ENCODE measurements around the gene FCN2. TPM values are rescaled to one million over a fixed set of nuclear protein-coding genes. Genes with fewer than 3 reads are reported as not detected.

FCN2 gene
- total RNA-seq, 1 donor from 2014 or later, result not detected

GRCh38 chr9:134916161-134916665 lies 35.6 kb downstream of the FCN2 start:
- Histone ChIP-seq H3K79me2 (ENCODE audit: low read depth) (no peaks in the 10 kb centered on the region), H3F3A (ENCODE audit: low read depth) (no peaks in the 10 kb centered on the region), H3K4me1 (no peaks in the 10 kb centered on the region), H4K20me1 (ENCODE audit: low read depth) (no peaks in the 10 kb centered on the region), H3K4me3 (no peak overlapping the region), H3K36me3 (no peaks in the 10 kb centered on the region), H3K4me2 (no peak overlapping the region), H2AFZ (replicated peaks) (no peak overlapping the region), H3K27ac (no peak overlapping the region), H3K9ac (no peak overlapping the region), H3K27me3 (no peaks in the 10 kb centered on the region), H3K9me3 (ENCODE audit: low read depth) (no peaks in the 10 kb centered on the region)
- Mint-ChIP-seq H3K4me1 (peaks cover 3% of the 10 kb centered on the region), H3K36me3 (no peaks in the 10 kb centered on the region), H3K4me3 (no peak overlapping the region), H3K9me3 (peaks cover 15% of the 10 kb centered on the region), H3K27me3 (ENCODE audit: insufficient read depth, low read depth) (peaks cover 5% of the 10 kb centered on the region), H3K27ac (no peak overlapping the region)
- TF ChIP-seq EZH2phosphoT487 (IDR thresholded peaks at IDR 0.05), result no peak
- no peak for TF ChIP-seq EZH2 (IDR thresholded peaks at IDR 0.05)
- no peak for TF ChIP-seq CTCF (IDR thresholded peaks at IDR 0.05)
- no peak for DNase-seq (ENCODE audit: low spot score)

- TF ChIP-seq CTCF (IDR thresholded peaks at IDR 0.05), result no peak
- peak within 1 kb of the TSS; percentile 36 for H3K4me3 Mint-ChIP-seq
- no peaks in the 10 kb centered on the region for H4K20me1 ChIP-seq (ENCODE audit: low read depth)
These were observed 37.1 kb downstream of the FCN2 start, which contains the start of gene FCN1 for GRCh38 chr9:134917431-134918373. Gene FCN1, minus strand, starts transcription at chr9:134917912. Its CDS starts 41 bp downstream, at chr9:134917871.

GRCh38 chr9:134918646-134919045 lies 38.0 kb downstream of the FCN2 start:
- Mint-ChIP-seq H3K36me3 (no peaks in the 10 kb centered on the region), H3K4me3 (peak overlapping the region; percentile 36), H3K27ac (no peak overlapping the region), H3K9me3 (peaks cover 15% of the 10 kb centered on the region), H3K27me3 (ENCODE audit: insufficient read depth, low read depth) (peaks cover 5% of the 10 kb centered on the region), H3K4me1 (peaks cover 3% of the 10 kb centered on the region)
- H3K27ac ChIP-seq, result no peak overlapping the region
- no peaks in the 10 kb centered on the region for H4K20me1 ChIP-seq (ENCODE audit: low read depth)
- no peaks in the 10 kb centered on the region for H3K36me3 ChIP-seq
- no peak for DNase-seq (ENCODE audit: low spot score)
- no peak overlapping the region for H2AFZ ChIP-seq (replicated peaks)
- no peaks in the 10 kb centered on the region for H3K4me1 ChIP-seq
- H3K4me2 ChIP-seq, result no peak overlapping the region
- no peak overlapping the region for H3K9ac ChIP-seq
- no peak for TF ChIP-seq EZH2phosphoT487 (IDR thresholded peaks at IDR 0.05)
- H3F3A ChIP-seq (ENCODE audit: low read depth), result no peaks in the 10 kb centered on the region
- H3K27me3 ChIP-seq, result no peaks in the 10 kb centered on the region
- no peaks in the 10 kb centered on the region for H3K9me3 ChIP-seq (ENCODE audit: low read depth)
- H3K4me3 ChIP-seq, result no peak overlapping the region
- no peaks in the 10 kb centered on the region for H3K79me2 ChIP-seq (ENCODE audit: low read depth)

More at GRCh38 chr9:134917431-134918373, 37.1 kb downstream of the FCN2 start, which contains the start of gene FCN1:
- Histone ChIP-seq H2AFZ (replicated peaks) (no peak within 1 kb of the TSS), H3K9ac (no peak within 1 kb of the TSS), H3K79me2 (ENCODE audit: low read depth) (no peaks in the 10 kb centered on the region), H3K4me2 (no peak within 1 kb of the TSS), H3K27me3 (no peaks in the 10 kb centered on the region), H3K27ac (no peak within 1 kb of the TSS), H3K4me3 (no peak within 1 kb of the TSS), H3K36me3 (no peaks in the 10 kb centered on the region), H3K9me3 (ENCODE audit: low read depth) (no peaks in the 10 kb centered on the region), H3K4me1 (no peaks in the 10 kb centered on the region), H3F3A (ENCODE audit: low read depth) (no peaks in the 10 kb centered on the region)
- Mint-ChIP-seq H3K36me3 (no peaks in the 10 kb centered on the region), H3K27me3 (ENCODE audit: insufficient read depth, low read depth) (peaks cover 5% of the 10 kb centered on the region), H3K4me1 (peaks cover 3% of the 10 kb centered on the region), H3K27ac (no peak within 1 kb of the TSS), H3K9me3 (peaks cover 15% of the 10 kb centered on the region)
- DNase-seq (ENCODE audit: low spot score), result no peak

- no peak for DNase-seq (ENCODE audit: low spot score)
- no peaks in the 10 kb centered on the region for H3K36me3 ChIP-seq
- no peaks in the 10 kb centered on the region for H4K20me1 ChIP-seq (ENCODE audit: low read depth)
- no peak overlapping the region for H3K27ac ChIP-seq
- H3K9me3 ChIP-seq (ENCODE audit: low read depth), result no peaks in the 10 kb centered on the region
- H3F3A ChIP-seq (ENCODE audit: low read depth), result no peaks in the 10 kb centered on the region
- TF ChIP-seq EZH2 (IDR thresholded peaks at IDR 0.05), result no peak
- no peak for TF ChIP-seq CTCF (IDR thresholded peaks at IDR 0.05)
- TF ChIP-seq EZH2phosphoT487 (IDR thresholded peaks at IDR 0.05), result no peak
- no peak overlapping the region for H3K4me3 ChIP-seq
- H2AFZ ChIP-seq (replicated peaks), result no peak overlapping the region
- H3K79me2 ChIP-seq (ENCODE audit: low read depth), result no peaks in the 10 kb centered on the region
- Mint-ChIP-seq H3K27ac (no peak overlapping the region), H3K27me3 (ENCODE audit: insufficient read depth, low read depth) (peaks cover 5% of the 10 kb centered on the region), H3K9me3 (peaks cover 15% of the 10 kb centered on the region), H3K4me1 (peaks cover 3% of the 10 kb centered on the region), H3K4me3 (no peak overlapping the region), H3K36me3 (no peaks in the 10 kb centered on the region)
- H3K27me3 ChIP-seq, result no peaks in the 10 kb centered on the region
- H3K4me2 ChIP-seq, result no peak overlapping the region
- no peaks in the 10 kb centered on the region for H3K4me1 ChIP-seq
- no peak overlapping the region for H3K9ac ChIP-seq
These were observed 38.7 kb downstream of the FCN2 start for GRCh38 chr9:134919303-134919702.

All from neural progenitor cell (in vitro differentiated cells).